ENCODE results near the gene KIF21A. TPM values are rescaled to one million over a fixed set of nuclear protein-coding genes. Genes with fewer than 3 reads are reported as not detected.

The KIF21A gene
- total and polyA plus RNA-seq, 2 experiments from 2014 or later = 25.0 to 55.1 TPM

- Histone ChIP-seq H3K9me2 (replicated peaks; ENCODE audit: insufficient read depth) (no peaks in the 10 kb centered on the region), H3K4me2 (no peak overlapping the region), H3K4me3 (no peak overlapping the region), H3K4me1 (ENCODE audit: insufficient read depth) (no peaks in the 10 kb centered on the region), H3K27ac (no peak overlapping the region), H3K27me3 (no peaks in the 10 kb centered on the region), H3K9me3 (ENCODE audit: low read depth) (no peaks in the 10 kb centered on the region), H3K36me3 (replicated peaks; ENCODE audit: insufficient read depth, low read depth) (no peaks in the 10 kb centered on the region), H2AFZ (no peak overlapping the region), H3K79me2 (peaks cover 7% of the 10 kb centered on the region), H4K20me1 (ENCODE audit: insufficient read depth, poor library complexity, severe bottlenecking) (no peaks in the 10 kb centered on the region)
- no peak for TF ChIP-seq EZH2 (IDR thresholded peaks at IDR 0.05; ENCODE audit: borderline replicate concordance)
- no peak for TF ChIP-seq CTCF (IDR thresholded peaks at IDR 0.05; ENCODE audit: poor library complexity)
- no peak for TF ChIP-seq EZH2phosphoT487 (IDR thresholded peaks at IDR 0.05; ENCODE audit: low read depth, severe bottlenecking, unreplicated experiment)
- 92% methylated on average over 2 of the region's 2 CpGs for WGBS (ENCODE audit: low lambda C conversion rate, missing lambda C conversion rate)
- no peak for DNase-seq (ENCODE audit: low spot score)
Measured at GRCh38 chr12:39369756-39370155, 73.2 kb downstream of the KIF21A start.

- no peak overlapping the region for H3K4me2 ChIP-seq
- WGBS (ENCODE audit: low lambda C conversion rate, missing lambda C conversion rate) = 91% methylated on average over 2 of the region's 2 CpGs
- no peak overlapping the region for H2AFZ ChIP-seq
Measured at GRCh38 chr12:39368891-39369290, 74.0 kb downstream of the KIF21A start.

GRCh38 chr12:39368096-39368495 is 74.8 kb downstream of the KIF21A start:
- H3K36me3 ChIP-seq (replicated peaks; ENCODE audit: insufficient read depth, low read depth) = no peaks in the 10 kb centered on the region
- H3K9me2 ChIP-seq (replicated peaks; ENCODE audit: insufficient read depth) = no peaks in the 10 kb centered on the region
- TF ChIP-seq EZH2 (IDR thresholded peaks at IDR 0.05; ENCODE audit: borderline replicate concordance) = no peak
- no peak for TF ChIP-seq CTCF (IDR thresholded peaks at IDR 0.05; ENCODE audit: poor library complexity)
- no peak for TF ChIP-seq EZH2phosphoT487 (IDR thresholded peaks at IDR 0.05; ENCODE audit: low read depth, severe bottlenecking, unreplicated experiment)
- no peak for DNase-seq (ENCODE audit: low spot score)
- WGBS (ENCODE audit: low lambda C conversion rate, missing lambda C conversion rate) = 29% methylated on average over 1 of the region's 1 CpG
- peaks cover 3% of the 10 kb centered on the region for H3K79me2 ChIP-seq
- no peak overlapping the region for H3K4me2 ChIP-seq
- no peak overlapping the region for H2AFZ ChIP-seq
- no peaks in the 10 kb centered on the region for H4K20me1 ChIP-seq (ENCODE audit: insufficient read depth, poor library complexity, severe bottlenecking)
- no peaks in the 10 kb centered on the region for H3K27me3 ChIP-seq
- H3K4me3 ChIP-seq = no peak overlapping the region
- no peaks in the 10 kb centered on the region for H3K9me3 ChIP-seq (ENCODE audit: low read depth)
- H3K27ac ChIP-seq = no peak overlapping the region
- no peaks in the 10 kb centered on the region for H3K4me1 ChIP-seq (ENCODE audit: insufficient read depth)

More at GRCh38 chr12:39368891-39369290, 74.0 kb downstream of the KIF21A start:
- Histone ChIP-seq H3K4me1 (ENCODE audit: insufficient read depth) (no peaks in the 10 kb centered on the region), H3K79me2 (peaks cover 3% of the 10 kb centered on the region), H3K36me3 (replicated peaks; ENCODE audit: insufficient read depth, low read depth) (no peaks in the 10 kb centered on the region), H4K20me1 (ENCODE audit: insufficient read depth, poor library complexity, severe bottlenecking) (no peaks in the 10 kb centered on the region), H3K9me2 (replicated peaks; ENCODE audit: insufficient read depth) (no peaks in the 10 kb centered on the region), H3K4me3 (no peak overlapping the region), H3K27me3 (no peaks in the 10 kb centered on the region), H3K9me3 (ENCODE audit: low read depth) (no peaks in the 10 kb centered on the region), H3K27ac (no peak overlapping the region)
- TF ChIP-seq EZH2phosphoT487 (IDR thresholded peaks at IDR 0.05; ENCODE audit: low read depth, severe bottlenecking, unreplicated experiment) = no peak
- no peak for TF ChIP-seq CTCF (IDR thresholded peaks at IDR 0.05; ENCODE audit: poor library complexity)
- no peak for TF ChIP-seq EZH2 (IDR thresholded peaks at IDR 0.05; ENCODE audit: borderline replicate concordance)
- no peak for DNase-seq (ENCODE audit: low spot score)

- no peak for DNase-seq (ENCODE audit: low spot score)
- H3K9me3 ChIP-seq (ENCODE audit: low read depth) = no peaks in the 10 kb centered on the region
- no peaks in the 10 kb centered on the region for H4K20me1 ChIP-seq (ENCODE audit: insufficient read depth, poor library complexity, severe bottlenecking)
- H3K27me3 ChIP-seq = no peaks in the 10 kb centered on the region
- H3K4me1 ChIP-seq (ENCODE audit: insufficient read depth) = no peaks in the 10 kb centered on the region
- H3K27ac ChIP-seq = no peak overlapping the region
- H3K36me3 ChIP-seq (replicated peaks; ENCODE audit: insufficient read depth, low read depth) = no peaks in the 10 kb centered on the region
- no peaks in the 10 kb centered on the region for H3K9me2 ChIP-seq (replicated peaks; ENCODE audit: insufficient read depth)
- no peak overlapping the region for H3K4me2 ChIP-seq
- peaks cover 3% of the 10 kb centered on the region for H3K79me2 ChIP-seq
- no peak overlapping the region for H3K4me3 ChIP-seq
- no peak overlapping the region for H2AFZ ChIP-seq
- TF ChIP-seq CTCF (IDR thresholded peaks at IDR 0.05; ENCODE audit: poor library complexity) (no peak), EZH2 (IDR thresholded peaks at IDR 0.05; ENCODE audit: borderline replicate concordance) (no peak), EZH2phosphoT487 (IDR thresholded peaks at IDR 0.05; ENCODE audit: low read depth, severe bottlenecking, unreplicated experiment) (no peak)
Measured at GRCh38 chr12:39367494-39367893, 75.4 kb downstream of the KIF21A start.
